SK-N-SH (cell line): ENCODE data around the gene ERC2. TPM values are rescaled to one million over a fixed set of nuclear protein-coding genes. Genes with fewer than 3 reads are reported as not detected.

ENCODE experiments used
- CTCF ChIA-PET: fragments of 300-600, 350-600 bp; formaldehyde crosslinking; extraction: SDS; loops from one replicate; lab custom pipeline; 2021; lab: Yijun Ruan, JAX
- POLR2A ChIA-PET: fragments of 350-600 bp; sonication (Branson Sonifier 250); formaldehyde crosslinking; extraction: SDS; loops from one replicate; lab custom pipeline; 2020; ENCODE audit warnings: antibody characterized with exemption, inconsistent platforms; lab: Yijun Ruan, JAX
- DNase-seq: peaks from one replicate; pipeline ENCODE4 v3.0.0; 2012
- H2AFZ ChIP-seq: fragments of 200-600 bp; sonication (generic); 2 replicates; pipeline ENCODE4 v1.8.1; 2016; ENCODE audit warnings: antibody characterized with exemption, mild to moderate bottlenecking, low read depth
- H3F3A ChIP-seq: fragments of 200-600 bp; sonication (generic); replicated peaks from 2 replicates; pipeline ENCODE3; 2016; ENCODE audit warnings: antibody characterized with exemption, mild to moderate bottlenecking; ENCODE audit not compliant: insufficient read depth
- H3K27ac ChIP-seq, 2 experiments: fragments of 200-500 bp in 1 of 2; fragments of 200-600 bp in 1 of 2; sonication (Bioruptor generic) in 1 of 2; sonication (generic), shearing (Covaris generic) in 1 of 2; 2 replicates each; pipeline versions ENCODE4 v1.5.1 to v1.6.1; 2014 to 2016; ENCODE audit warnings: low read depth in 2 of 2, inconsistent platforms in 1 of 2, low read length in 1 of 2, mild to moderate bottlenecking in 1 of 2, mixed read lengths in 1 of 2
- H3K27me3 ChIP-seq: fragments of 200-600 bp; sonication (generic), shearing (Covaris generic); 2 replicates; pipeline ENCODE4 v1.6.1; 2016; ENCODE audit warnings: mixed run types; ENCODE audit not compliant: insufficient read depth
- H3K36me3 ChIP-seq, 2 experiments: fragments of 200-500 bp in 1 of 2; fragments of 200-600 bp in 1 of 2; sonication (Bioruptor generic) in 1 of 2; sonication (generic) in 1 of 2; replicated peaks in 1 of 2; 2 replicates each; pipeline versions ENCODE3 to v1.5.1; 2014 to 2016; ENCODE audit warnings: low read length in 1 of 2, mild to moderate bottlenecking in 1 of 2; ENCODE audit not compliant: insufficient read depth in 2 of 2, control insufficient read depth in 1 of 2
- H3K4me1 ChIP-seq, 2 experiments: fragments of 200-500 bp in 1 of 2; fragments of 200-600 bp in 1 of 2; sonication (Bioruptor generic) in 1 of 2; sonication (generic), shearing (Covaris generic) in 1 of 2; 2 replicates each; pipeline versions ENCODE4 v1.5.1 to v1.6.1; 2014 to 2016; ENCODE audit warnings: low read depth in 1 of 2, low read length in 1 of 2, mixed run types in 1 of 2; ENCODE audit not compliant: insufficient read depth in 2 of 2, control insufficient read depth in 1 of 2
- H3K4me2 ChIP-seq: fragments of 200-600 bp; sonication (generic), shearing (Covaris generic); 2 replicates; pipeline ENCODE4 v1.6.1; 2017; ENCODE audit warnings: mixed run types
- H3K4me3 ChIP-seq, 2 experiments: fragments of 200-500 bp in 1 of 2; fragments of 200-600 bp in 1 of 2; sonication (Bioruptor generic) in 1 of 2; sonication (generic), shearing (Covaris generic) in 1 of 2; 2 replicates each; pipeline versions ENCODE4 v1.5.1 to v1.8.1; 2014 to 2016; ENCODE audit warnings: low read depth in 2 of 2, inconsistent platforms in 1 of 2, low read length in 1 of 2, mild to moderate bottlenecking in 1 of 2, mixed read lengths in 1 of 2, moderate library complexity in 1 of 2
- H3K79me2 ChIP-seq: fragments of 200-600 bp; sonication (generic); 2 replicates; pipeline ENCODE4 v1.8.1; 2017; ENCODE audit warnings: mild to moderate bottlenecking; ENCODE audit not compliant: insufficient read depth
- H3K9ac ChIP-seq: fragments of 200-600 bp; sonication (generic); 2 replicates; pipeline ENCODE4 v1.6.1; 2017; ENCODE audit warnings: mixed run types
- H3K9me2 ChIP-seq: fragments of 200-600 bp; sonication (generic); 2 replicates; pipeline ENCODE4 v1.6.1; 2017; ENCODE audit warnings: mixed run types
- H3K9me3 ChIP-seq: fragments of 200-600 bp; sonication (generic); 2 replicates; pipeline ENCODE4 v1.6.1; 2017; ENCODE audit warnings: mixed run types, mild to moderate bottlenecking, moderate library complexity
- H4K20me1 ChIP-seq: fragments of 200-600 bp; sonication (generic); 2 replicates; pipeline ENCODE4 v1.6.1; 2017; ENCODE audit warnings: mild to moderate bottlenecking, mixed run types; ENCODE audit not compliant: insufficient read depth
- ELF1 ChIP-seq: IDR thresholded peaks from 2 replicates; pipeline ENCODE4 v1.4.0; 2012
- EZH2phosphoT487 ChIP-seq: fragments of 200-600 bp; sonication (generic); IDR thresholded peaks from 2 replicates; pipeline ENCODE4 v1.6.1; 2017; ENCODE audit warnings: low read depth, mixed run types, mild to moderate bottlenecking, antibody characterized with exemption, moderate library complexity, borderline replicate concordance
- FOSL2 ChIP-seq: IDR thresholded peaks from 2 replicates; pipeline ENCODE4 v1.4.0; 2012; ENCODE audit warnings: low read depth, mild to moderate bottlenecking, moderate library complexity, borderline replicate concordance
- FOXJ3 ChIP-seq: sonication (generic); formaldehyde crosslinking; IDR thresholded peaks from 2 replicates; pipeline ENCODE4 v1.5.1; 2020; ENCODE audit warnings: mild to moderate bottlenecking, missing genetic modification reagents
- FOXM1 ChIP-seq: IDR thresholded peaks from 2 replicates; pipeline ENCODE4 v1.4.0; 2012; ENCODE audit warnings: low read depth, mild to moderate bottlenecking
- GATA2 ChIP-seq: sonication (generic); formaldehyde crosslinking; IDR thresholded peaks from 2 replicates; pipeline ENCODE4 v1.5.0; 2020; ENCODE audit warnings: mild to moderate bottlenecking, missing genetic modification reagents
- IRF3 ChIP-seq: fragments of 150-350 bp; IDR thresholded peaks from 2 replicates; pipeline ENCODE4 v1.6.1; 2016; ENCODE audit warnings: mild to moderate bottlenecking, low read depth, low read length
- JUND ChIP-seq: IDR thresholded peaks from 2 replicates; pipeline ENCODE4 v1.4.0; 2012
- NFIC ChIP-seq: IDR thresholded peaks from 2 replicates; pipeline ENCODE4 v1.4.0; 2012; ENCODE audit warnings: borderline replicate concordance
- NRF1 ChIP-seq: IDR thresholded peaks from 2 replicates; pipeline ENCODE4 v1.6.1; 2012; ENCODE audit warnings: low read depth, mild to moderate bottlenecking, low read length
- POLR2AphosphoS5 ChIP-seq: IDR thresholded peaks from 2 replicates; pipeline ENCODE4 v1.6.1; 2012; ENCODE audit warnings: low read depth, low read length
- RAD21 ChIP-seq: IDR thresholded peaks from 2 replicates; pipeline ENCODE4 v1.6.1; 2012; ENCODE audit warnings: mild to moderate bottlenecking, low read length
- REST ChIP-seq: IDR thresholded peaks from 2 replicates; pipeline ENCODE4 v1.6.1; 2012; ENCODE audit warnings: mild to moderate bottlenecking, low read depth, low read length, moderate library complexity
- TAF1 ChIP-seq: IDR thresholded peaks from 2 replicates; pipeline ENCODE4 v1.6.1; 2012; ENCODE audit warnings: low read depth, mild to moderate bottlenecking, low read length, moderate library complexity, borderline replicate concordance
- TCF12 ChIP-seq: IDR thresholded peaks from 2 replicates; pipeline ENCODE4 v1.4.0; 2012
- USF2 ChIP-seq: fragments of 150-350 bp; IDR thresholded peaks from 2 replicates; pipeline ENCODE4 v1.6.1; 2017; ENCODE audit warnings: antibody characterized with exemption, low read length, low read depth, borderline replicate concordance
- ZBTB33 ChIP-seq: IDR thresholded peaks from 2 replicates; pipeline ENCODE4 v1.4.0; 2012; ENCODE audit warnings: low read depth, borderline replicate concordance
- WGBS: methylation state at CpG from one replicate; pipeline ENCODE4 v1.1.6; 2017; ENCODE audit warnings: low lambda C conversion rate; 5-methylcytosine and 5-hydroxymethylcytosine counted together
- polyA plus RNA-seq, 3 experiments: library from polyadenylated mRNA; depleted of rRNA; stranded (reverse); fragments of >200 nt; gene quantifications; 2 replicates each; pipeline ENCODE4 v1.2.3, GENCODE V29; 2012

Gene ERC2
- polyA plus RNA-seq, 1 of the 3 experiments (the other 2 are of a cell fraction) = 1.6 TPM

- Histone ChIP-seq H3K4me3 (no peak overlapping the region), H3K4me2 (no peak overlapping the region), H3K27ac (no peak overlapping the region), H4K20me1 (no peaks in the 10 kb centered on the region), H2AFZ (no peak overlapping the region), H3F3A (no peaks in the 10 kb centered on the region), H3K4me1 (no peaks in the 10 kb centered on the region), H3K9ac (no peak overlapping the region), H3K36me3 (no peaks in the 10 kb centered on the region), H3K9me3 (no peaks in the 10 kb centered on the region), H3K79me2 (no peaks in the 10 kb centered on the region), H3K9me2 (no peaks in the 10 kb centered on the region), H3K27me3 (no peaks in the 10 kb centered on the region)
- CTCF ChIA-PET = interaction anchor here (1.3 to 3.5 kb wide), 2 partner anchors 11 to 198 kb away, joined by 3 to 16 read pairs; no protein-coding TSS in a partner anchor
- POLR2A ChIA-PET = no interaction called here
- no peak for TF ChIP-seq FOXM1
- no peak for TF ChIP-seq JUND
- no peak for TF ChIP-seq ELF1
- no peak for TF ChIP-seq TAF1
- TF ChIP-seq POLR2AphosphoS5 = no peak
- no peak for TF ChIP-seq NFIC
- no peak for TF ChIP-seq TCF12
- TF ChIP-seq ZBTB33 = no peak
- no peak for TF ChIP-seq GATA2 (CRISPR knock-in tag)
- no peak for TF ChIP-seq FOSL2
- no peak for TF ChIP-seq EZH2phosphoT487
- TF ChIP-seq FOXJ3 (CRISPR knock-in tag) = no peak
- no peak for TF ChIP-seq REST
- no peak for TF ChIP-seq RAD21
- no peak for DNase-seq
- 57% methylated on average over 3 of the region's 3 CpGs for WGBS
Observed at GRCh38 chr3:56053727-56054126, 414.5 kb downstream of the ERC2 start.

- ChIA-PET POLR2A (no interaction called here), CTCF (interaction anchor here (0.8 to 3.5 kb wide), 3 partner anchors 10 to 251 kb away, joined by 3 to 16 read pairs (median 5); no protein-coding TSS in a partner anchor)
- Histone ChIP-seq H3K9me3 (no peaks in the 10 kb centered on the region), H3K4me1 (no peaks in the 10 kb centered on the region), H3K79me2 (no peaks in the 10 kb centered on the region), H2AFZ (no peak overlapping the region), H3K4me3 (no peak overlapping the region), H3K36me3 (no peaks in the 10 kb centered on the region), H3K9me2 (no peaks in the 10 kb centered on the region), H4K20me1 (no peaks in the 10 kb centered on the region), H3K27me3 (no peaks in the 10 kb centered on the region), H3K4me2 (no peak overlapping the region), H3K9ac (no peak overlapping the region), H3K27ac (no peak overlapping the region), H3F3A (no peaks in the 10 kb centered on the region)
- 61% methylated on average over 4 of the region's 4 CpGs for WGBS
- DNase-seq = no peak
- TF ChIP-seq IRF3 = no peak
- TF ChIP-seq FOXM1 = no peak
- no peak for TF ChIP-seq USF2
- TF ChIP-seq NRF1 = no peak
- TF ChIP-seq REST = no peak
- TF ChIP-seq EZH2phosphoT487 = no peak
Observed at GRCh38 chr3:56052188-56052587, 416.1 kb downstream of the ERC2 start.
